Astrocyte (in vitro differentiated cells and primary cell): ENCODE measurements around the gene UGT1A6.

ENCODE experiments used
- CTCF ChIP-seq: IDR thresholded peaks from 2 replicates; pipeline ENCODE4 v1.5.1; 2011; ENCODE audit warnings: low read depth, mild to moderate bottlenecking, inconsistent platforms, low read length, moderate library complexity; ENCODE audit not compliant: insufficient read depth
- EZH2 ChIP-seq: IDR thresholded peaks from 2 replicates; pipeline ENCODE4 v1.6.1; 2012; ENCODE audit warnings: mild to moderate bottlenecking, low read length, inconsistent platforms; ENCODE audit not compliant: insufficient read depth

GRCh38 chr2:233799087-233799665 lies 106.5 kb downstream of the UGT1A6 start:
- TF ChIP-seq CTCF = no peak
- TF ChIP-seq EZH2 = no peak
